T-helper 1 cell (primary cell): Measurements from ENCODE around the gene ARMC9.
"Not testable (repeated sequence)": the region's sequence is repeated elsewhere in the genome, so short reads cannot be mapped to it uniquely, and the experiment has no call there.

Experiments used
- DNase-seq, 5 donors: peaks; one replicate each; pipeline ENCODE4 v3.0.0-alpha.2; 2012 to 2020

The ARMC9 gene

DNA sequence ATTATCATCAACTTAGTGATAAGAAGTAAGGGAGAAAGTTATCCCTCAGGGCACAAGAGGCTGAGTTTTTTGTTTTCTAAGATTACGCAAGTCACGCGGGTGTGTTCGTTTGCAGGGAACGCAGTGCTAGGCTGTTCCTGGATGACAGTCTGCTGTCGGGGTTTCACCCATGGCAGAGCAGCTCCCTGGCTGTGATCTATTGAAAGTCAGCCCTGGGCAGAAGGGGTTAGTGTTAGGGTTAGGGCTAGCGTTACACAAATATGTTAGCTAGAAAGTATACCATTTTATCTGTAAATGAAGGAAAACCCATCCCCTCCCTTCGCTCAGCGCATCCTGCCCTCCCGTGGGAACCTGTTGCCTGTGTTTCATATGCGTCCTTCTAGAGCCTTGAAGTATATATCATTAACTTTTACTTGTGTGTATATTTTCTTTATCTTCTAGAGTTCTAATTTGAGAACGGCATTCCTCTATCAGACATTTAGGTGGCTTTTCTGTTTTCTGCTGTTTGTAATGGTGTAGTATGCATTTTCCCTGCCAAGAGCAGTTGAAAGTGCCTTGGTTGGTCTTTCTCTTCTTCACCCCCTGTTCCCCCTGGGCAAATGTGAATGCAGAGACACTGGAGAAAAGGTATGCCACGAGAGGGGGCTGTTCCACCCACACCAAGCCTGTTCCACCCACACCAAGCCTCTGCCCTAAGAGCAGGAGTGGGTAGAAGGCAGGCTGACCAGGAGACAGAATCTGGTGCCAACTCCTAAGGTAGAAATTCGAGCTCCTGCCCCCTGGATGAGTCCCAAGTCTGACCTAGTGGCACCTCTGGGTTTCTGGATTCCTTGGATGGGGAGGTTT, 47.0 kb downstream of the ARMC9 start:
- no peak for DNase-seq

GRCh38 chr2:231246171-231246842, 47.9 kb downstream of the ARMC9 start:
- no peak for DNase-seq

DNA sequence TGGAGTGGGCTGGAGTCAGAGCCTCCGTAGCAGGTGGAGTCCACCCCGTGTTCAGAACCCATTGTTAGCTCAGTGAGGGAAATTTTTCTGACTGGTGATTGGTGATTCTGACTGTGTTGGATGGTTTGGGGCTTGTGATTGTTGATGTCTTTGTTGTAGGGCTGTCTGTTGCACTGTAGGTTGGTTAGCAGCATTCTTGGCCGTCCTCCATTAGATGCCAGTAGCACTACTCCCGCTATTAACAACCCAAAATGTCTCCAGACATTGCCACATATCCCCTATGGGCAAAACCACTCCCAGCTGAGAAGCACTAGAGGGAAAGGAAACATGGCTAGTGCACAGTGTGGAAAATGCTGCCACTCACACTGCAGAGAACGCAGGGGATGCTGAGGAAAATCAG, 51.7 kb downstream of the ARMC9 start:
- DNase-seq, result no peak

DNA sequence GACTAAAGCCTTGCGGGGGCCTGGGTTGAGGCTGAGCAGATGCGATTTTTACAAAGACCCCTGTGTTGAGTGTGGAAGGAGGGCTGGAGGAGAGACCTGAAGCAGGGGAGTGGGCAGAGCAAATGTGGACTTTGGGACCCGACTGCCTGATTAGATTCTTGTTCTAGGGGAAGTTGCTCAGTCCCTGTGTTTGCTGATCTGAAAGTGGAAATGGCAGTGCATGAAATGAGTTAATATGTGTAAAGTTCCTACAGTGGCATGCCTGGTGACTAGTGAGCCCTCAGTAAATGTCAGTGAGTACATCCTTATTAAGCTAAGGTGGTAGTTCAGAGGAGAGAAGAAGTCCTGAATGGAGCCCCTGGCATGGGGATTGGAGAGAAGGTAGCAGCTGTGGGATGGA, 52.3 kb downstream of the ARMC9 start:
- no peak for DNase-seq

GRCh38 chr2:231253292-231253691, 54.9 kb downstream of the ARMC9 start:
- DNase-seq, result not testable (repeated sequence)

GRCh38 chr2:231256494-231256893, 58.1 kb downstream of the ARMC9 start:
- DNase-seq, result no peak

DNA sequence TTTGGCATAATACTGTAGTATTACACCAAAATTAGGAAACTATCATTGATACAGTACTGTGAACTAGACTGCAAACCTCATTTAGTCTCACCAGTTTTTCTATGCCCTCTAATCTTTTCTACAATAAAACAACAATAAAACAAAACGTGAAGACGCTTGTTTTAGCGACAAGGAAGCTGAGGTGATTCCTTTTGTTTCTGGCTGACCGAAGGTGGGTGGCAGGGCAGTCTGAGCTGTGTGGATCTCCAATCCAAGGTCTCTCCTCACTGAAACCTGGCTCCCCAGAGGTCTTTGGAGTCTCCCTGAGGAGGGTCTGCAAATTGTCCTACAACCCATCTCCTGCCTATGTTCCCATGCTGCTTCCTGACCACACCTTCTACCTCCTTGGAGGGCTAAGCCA, 59.3 kb downstream of the ARMC9 start:
- no peak for DNase-seq

DNA sequence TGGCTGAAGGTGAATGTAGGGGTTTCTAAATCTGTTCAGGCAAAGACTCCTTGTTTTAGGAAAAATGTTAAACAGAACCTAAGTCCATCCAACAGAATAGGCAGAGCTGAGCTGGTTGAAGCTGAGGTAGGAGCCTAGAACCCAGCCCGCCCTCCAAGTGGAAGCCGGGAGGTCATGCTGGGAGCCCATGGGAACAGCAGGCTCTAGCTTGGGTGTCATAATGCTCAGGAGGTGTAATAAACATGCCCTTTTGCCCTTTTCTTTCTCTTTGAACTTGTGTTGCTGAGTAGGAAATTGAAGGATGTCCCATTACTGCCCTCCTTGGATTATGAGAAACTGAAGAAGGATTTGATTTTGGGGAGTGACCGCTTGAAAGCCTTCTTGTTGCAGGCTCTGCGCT, 60.3 kb downstream of the ARMC9 start:
- DNase-seq, result no peak

DNA sequence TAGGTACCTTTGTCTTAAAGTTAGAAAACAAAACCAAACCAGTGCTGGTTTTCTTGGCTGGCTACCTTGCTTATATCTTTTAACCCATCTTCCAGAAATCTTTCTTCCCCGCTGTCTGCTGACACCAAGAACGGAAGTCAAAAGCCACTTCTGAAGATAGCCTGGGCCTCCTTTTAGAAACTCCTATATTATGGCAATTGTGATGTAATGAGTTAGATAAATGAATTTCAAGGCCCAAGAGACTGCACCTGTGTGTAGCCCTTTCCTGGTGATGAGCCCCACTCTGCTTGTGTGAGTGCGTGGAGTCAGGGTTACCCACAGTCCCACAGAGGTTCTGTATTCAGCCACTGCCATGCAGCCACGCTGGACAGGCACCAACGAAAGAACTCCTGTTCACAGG, 60.7 kb downstream of the ARMC9 start:
- DNase-seq, result peak in 1 of 5 donors; percentile 8

DNA sequence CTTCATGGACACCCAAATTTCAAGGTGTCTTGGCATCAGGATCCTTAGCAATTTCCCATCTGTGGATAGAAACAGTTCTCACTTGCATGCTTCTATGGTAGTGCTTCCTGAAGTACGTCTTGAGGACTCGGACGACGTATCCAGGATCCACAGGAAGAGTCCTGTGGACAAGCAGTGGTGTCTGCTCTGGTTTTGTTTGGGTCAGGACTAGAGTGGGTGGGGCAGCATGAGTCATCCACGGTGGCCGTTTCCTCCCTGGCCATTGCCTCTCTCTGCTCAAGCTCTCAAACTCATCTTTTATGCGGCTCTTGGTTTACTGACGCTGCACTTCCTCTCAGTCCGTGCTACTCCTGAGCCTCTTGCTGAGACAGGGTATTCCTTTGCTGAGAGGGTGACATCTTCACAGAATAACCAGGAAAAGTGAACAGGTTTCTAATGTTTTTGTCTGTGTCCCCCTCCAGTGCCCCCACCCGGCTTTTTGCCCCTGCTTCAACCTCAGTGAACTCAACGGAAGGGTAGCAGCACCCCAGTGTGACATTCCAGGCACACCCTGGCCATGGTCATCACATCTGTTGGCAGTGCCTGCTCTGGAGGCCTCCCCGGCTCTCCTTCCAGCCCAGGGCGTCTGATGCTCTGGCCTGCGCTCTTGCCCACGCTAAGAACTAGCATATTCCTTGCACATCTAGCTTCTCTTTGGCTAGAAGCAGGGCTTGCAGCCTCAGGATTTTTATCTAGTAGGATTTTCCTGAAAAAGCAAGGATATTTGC, 62.2 kb downstream of the ARMC9 start:
- DNase-seq, result no peak

- no peak for DNase-seq
Measured at GRCh38 chr2:231263118-231263831, 64.8 kb downstream of the ARMC9 start.

- no peak for DNase-seq
Measured at GRCh38 chr2:231270221-231271114, 72.0 kb downstream of the ARMC9 start.

- no peak for DNase-seq
Measured at GRCh38 chr2:231272991-231273390, 74.6 kb downstream of the ARMC9 start.

- peak in 1 of 5 donors; percentile 10 for DNase-seq
Measured at GRCh38 chr2:231276987-231277386, 78.6 kb downstream of the ARMC9 start.

DNA sequence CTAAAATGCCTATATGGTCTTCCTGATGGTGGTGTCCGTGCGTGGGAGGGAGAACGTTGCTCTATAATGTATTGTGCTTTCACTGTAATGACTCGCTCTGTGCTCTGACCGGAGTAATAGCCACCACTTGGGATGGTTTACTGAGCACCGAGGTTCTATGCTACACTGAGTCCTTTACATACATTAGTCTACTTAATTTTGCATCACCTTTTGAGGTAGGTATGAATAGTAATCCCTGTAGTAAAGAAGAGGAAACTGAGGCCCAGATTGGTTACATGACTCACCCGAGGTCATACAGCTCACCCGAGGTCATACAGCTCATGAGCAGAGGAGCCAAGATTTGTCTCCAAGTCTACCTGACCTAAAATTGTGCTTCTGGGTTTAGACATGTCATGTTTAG, 79.5 kb downstream of the ARMC9 start:
- DNase-seq, result no peak

DNA sequence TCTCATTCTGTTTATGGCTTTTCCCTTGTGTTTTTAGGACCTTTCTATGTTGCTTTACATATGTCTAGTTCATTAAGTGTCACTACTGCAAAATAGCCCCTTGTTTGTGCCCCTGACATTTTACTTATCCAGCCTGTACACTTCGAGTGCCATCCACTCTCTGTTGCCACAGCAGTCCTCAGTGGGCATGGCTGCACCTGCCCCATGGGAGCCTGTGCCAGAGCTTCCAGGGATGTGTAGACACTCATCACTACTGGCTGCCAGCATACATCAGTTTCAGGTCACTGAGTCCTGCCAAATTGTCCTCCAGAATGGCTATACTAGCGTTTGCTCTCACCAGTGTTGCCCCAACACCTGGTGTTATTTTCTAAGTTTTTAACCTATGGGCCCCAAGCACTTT, 80.4 kb downstream of the ARMC9 start:
- no peak for DNase-seq

DNA sequence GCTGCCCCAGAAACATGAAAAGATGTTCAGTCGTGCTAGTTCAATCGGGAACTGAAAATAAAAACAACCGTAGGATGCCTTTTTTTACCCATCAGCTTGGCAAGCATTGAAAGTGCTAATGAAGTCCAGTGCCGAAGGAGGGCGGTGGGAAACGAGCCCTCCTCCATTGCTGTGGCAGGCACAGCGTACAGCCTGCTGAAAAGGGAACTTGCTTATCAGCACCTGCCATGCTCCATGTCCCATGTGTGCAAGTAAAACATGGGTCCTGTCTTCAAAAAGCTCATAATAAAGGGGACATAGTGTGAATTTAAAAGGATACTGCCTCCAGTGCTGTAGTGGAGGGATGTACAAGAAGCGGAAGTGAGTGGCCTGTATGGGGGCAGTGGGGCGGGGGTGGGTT, 82.4 kb downstream of the ARMC9 start:
- DNase-seq, result no peak

DNA sequence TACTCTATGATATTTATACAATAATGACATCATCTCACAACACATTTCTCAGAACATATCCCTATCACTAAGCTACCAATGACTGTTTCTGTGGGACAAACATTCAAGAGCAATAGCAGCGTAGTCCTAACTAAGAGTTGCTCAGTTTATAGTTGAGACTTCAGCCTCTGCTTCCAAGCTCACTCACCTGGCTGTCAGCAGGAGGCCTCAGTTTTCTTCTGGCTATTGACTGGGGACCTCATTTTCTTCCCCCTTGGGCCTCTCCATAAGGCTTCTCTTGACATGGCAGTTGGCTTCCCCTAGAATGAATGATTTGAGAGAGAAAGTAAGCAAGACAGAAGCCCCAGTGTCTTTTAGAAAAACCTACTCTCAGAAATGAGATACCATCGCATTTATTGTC, 85.9 kb downstream of the ARMC9 start:
- DNase-seq, result no peak

- no peak for DNase-seq
Measured at GRCh38 chr2:231286964-231287363, 88.5 kb downstream of the ARMC9 start.

GRCh38 chr2:231287696-231288095, 89.3 kb downstream of the ARMC9 start:
- no peak for DNase-seq

- DNase-seq, result no peak
Measured at GRCh38 chr2:231288590-231288989, 90.2 kb downstream of the ARMC9 start.
